ENCODE results near the gene ASH1L. TPM values are rescaled to one million over a fixed set of nuclear protein-coding genes. Genes with fewer than 3 reads are reported as not detected.

The ASH1L gene
- total and polyA plus RNA-seq, 9 of the 15 experiments (the other 6 are each of a cell fraction or from before 2014, with no cell fraction given) = 2.0 to 23.3 (median 14.6) TPM

GRCh38 chr1:155309423-155310021, 253.1 kb downstream of the ASH1L start (continued):
- TF ChIP-seq, protein P1, sequence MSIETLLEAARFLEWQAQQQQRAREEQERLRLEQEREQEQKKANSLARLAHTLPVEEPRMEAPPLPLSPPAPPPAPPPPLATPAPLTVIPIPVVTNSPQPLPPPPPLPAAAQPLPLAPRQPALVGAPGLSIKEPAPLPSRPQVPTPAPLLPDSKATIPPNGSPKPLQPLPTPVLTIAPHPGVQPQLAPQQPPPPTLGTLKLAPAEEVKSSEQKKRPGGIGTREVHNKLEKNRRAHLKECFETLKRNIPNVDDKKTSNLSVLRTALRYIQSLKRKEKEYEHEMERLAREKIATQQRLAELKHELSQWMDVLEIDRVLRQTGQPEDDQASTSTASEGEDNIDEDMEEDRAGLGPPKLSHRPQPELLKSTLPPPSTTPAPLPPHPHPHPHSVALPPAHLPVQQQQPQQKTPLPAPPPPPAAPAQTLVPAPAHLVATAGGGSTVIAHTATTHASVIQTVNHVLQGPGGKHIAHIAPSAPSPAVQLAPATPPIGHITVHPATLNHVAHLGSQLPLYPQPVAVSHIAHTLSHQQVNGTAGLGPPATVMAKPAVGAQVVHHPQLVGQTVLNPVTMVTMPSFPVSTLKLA (conservative IDR thresholded peaks at IDR 0.05) = no peak
- peak; percentile 73 for TF ChIP-seq TEAD4 (IDR thresholded peaks at IDR 0.05; ENCODE audit: low read length)
- TF ChIP-seq TEAD4 (CRISPR knock-in tag; IDR thresholded peaks at IDR 0.05; ENCODE audit: borderline replicate concordance) = no peak
- TF ChIP-seq ZNF589 (CRISPR knock-in tag; IDR thresholded peaks at IDR 0.05; ENCODE audit: low read depth) = no peak
- TF ChIP-seq NELFE (IDR thresholded peaks at IDR 0.05; ENCODE audit: insufficient read depth, insufficient read length) = no peak
- TF ChIP-seq, protein P2, sequence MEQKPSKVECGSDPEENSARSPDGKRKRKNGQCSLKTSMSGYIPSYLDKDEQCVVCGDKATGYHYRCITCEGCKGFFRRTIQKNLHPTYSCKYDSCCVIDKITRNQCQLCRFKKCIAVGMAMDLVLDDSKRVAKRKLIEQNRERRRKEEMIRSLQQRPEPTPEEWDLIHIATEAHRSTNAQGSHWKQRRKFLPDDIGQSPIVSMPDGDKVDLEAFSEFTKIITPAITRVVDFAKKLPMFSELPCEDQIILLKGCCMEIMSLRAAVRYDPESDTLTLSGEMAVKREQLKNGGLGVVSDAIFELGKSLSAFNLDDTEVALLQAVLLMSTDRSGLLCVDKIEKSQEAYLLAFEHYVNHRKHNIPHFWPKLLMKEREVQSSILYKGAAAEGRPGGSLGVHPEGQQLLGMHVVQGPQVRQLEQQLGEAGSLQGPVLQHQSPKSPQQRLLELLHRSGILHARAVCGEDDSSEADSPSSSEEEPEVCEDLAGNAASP (IDR thresholded peaks at IDR 0.05) = no peak
- TF ChIP-seq CHD4 (IDR thresholded peaks at IDR 0.05; ENCODE audit: insufficient read depth, insufficient replicate concordance, low read depth, low read length, poor library complexity, severe bottlenecking) = no peak
- no peak for TF ChIP-seq RREB1 (CRISPR knock-in tag; IDR thresholded peaks at IDR 0.05)
- TF ChIP-seq ZNF224 (CRISPR knock-in tag; IDR thresholded peaks at IDR 0.05) = no peak
- TF ChIP-seq OTX1 (CRISPR knock-in tag; IDR thresholded peaks at IDR 0.05) = no peak
- no peak for TF ChIP-seq MTF1 (CRISPR knock-in tag; IDR thresholded peaks at IDR 0.05; ENCODE audit: borderline replicate concordance)
- 0 out of 4 replicates have a peak, but pooled peaks of 1 of the 2 experiments have one; percentile 6 for TF ChIP-seq SIN3A (IDR thresholded peaks at IDR 0.05; ENCODE audit: borderline replicate concordance in 2 of 2, control insufficient read depth in 1 of 2, low read depth in 2 of 2, low read length in 2 of 2)
- TF ChIP-seq PTTG1 (tag; IDR thresholded peaks at IDR 0.05; ENCODE audit: low read depth) = no peak
- no peak for TF ChIP-seq ZNF316 (IDR thresholded peaks at IDR 0.05)
- no peak for TF ChIP-seq HINFP (tag; conservative IDR thresholded peaks at IDR 0.05; ENCODE audit: low read depth)
- no peak for TF ChIP-seq ZNF140 (CRISPR knock-in tag; IDR thresholded peaks at IDR 0.05)
- TF ChIP-seq FOXJ3 (CRISPR knock-in tag; IDR thresholded peaks at IDR 0.05) = no peak
- no peak for TF ChIP-seq MTA3 (IDR thresholded peaks at IDR 0.05; ENCODE audit: borderline replicate concordance)
